Mesodermal cell (in vitro differentiated cells): ENCODE results near the gene ZER1.

Source experiments
- H3K27ac ChIP-seq: 2 replicates; pipeline ENCODE4 v1.7.0; 2013; ENCODE audit warnings: mild to moderate bottlenecking, low read depth, low read length, moderate library complexity; ENCODE audit not compliant: severe bottlenecking
- H3K36me3 ChIP-seq: 2 replicates; pipeline ENCODE4 v1.7.1; 2013; ENCODE audit warnings: mild to moderate bottlenecking, low read length, moderate library complexity; ENCODE audit not compliant: control insufficient read depth, insufficient read depth
- H3K4me1 ChIP-seq: one replicate; pipeline ENCODE4 v1.7.1; 2013; ENCODE audit warnings: mild to moderate bottlenecking, low read length; ENCODE audit not compliant: insufficient read depth, control insufficient read depth, poor library complexity, severe bottlenecking
- H3K4me3 ChIP-seq: 2 replicates; pipeline ENCODE4 v1.7.0; 2013; ENCODE audit warnings: low read length, control low read depth, mild to moderate bottlenecking; ENCODE audit not compliant: insufficient read depth, poor library complexity, severe bottlenecking; ENCODE audit errors: extremely low read depth
- H3K9me3 ChIP-seq: 2 replicates; pipeline ENCODE4 v1.7.1; 2013; ENCODE audit warnings: mild to moderate bottlenecking, low read length, moderate library complexity; ENCODE audit not compliant: control insufficient read depth
- WGBS, 2 experiments: methylation state at CpG; one replicate each; pipeline ENCODE4 v1.1.5; 2013; ENCODE audit warnings: missing lambda C conversion rate in 2 of 2; ENCODE audit not compliant: insufficient coverage in 2 of 2; 5-methylcytosine and 5-hydroxymethylcytosine counted together

Gene ZER1

GRCh38 chr9:128765499-128765898 is 6.2 kb downstream of the ZER1 start:
- Histone ChIP-seq H3K36me3 (peaks cover 8% of the 10 kb centered on the region), H3K27ac (no peak overlapping the region), H3K9me3 (no peaks in the 10 kb centered on the region), H3K4me1 (no peaks in the 10 kb centered on the region), H3K4me3 (no peak overlapping the region)
- 90 to 93% methylated on average over 3 of the region's 3 CpGs for WGBS, 2 experiments

GRCh38 chr9:128764361-128764760 is 7.4 kb downstream of the ZER1 start:
- Histone ChIP-seq H3K27ac (no peak overlapping the region), H3K9me3 (no peaks in the 10 kb centered on the region), H3K4me1 (no peaks in the 10 kb centered on the region), H3K36me3 (peaks cover 8% of the 10 kb centered on the region), H3K4me3 (no peak overlapping the region)
- WGBS, 2 experiments = 84 to 94% methylated on average over 4 to 5 of the region's 6 CpGs

- 93 to 97% methylated on average over 9 of the region's 9 CpGs for WGBS, 2 experiments
- Histone ChIP-seq H3K4me1 (no peaks in the 10 kb centered on the region), H3K36me3 (peaks cover 4% of the 10 kb centered on the region), H3K4me3 (no peak overlapping the region), H3K9me3 (no peaks in the 10 kb centered on the region), H3K27ac (no peak overlapping the region)
Measured at GRCh38 chr9:128762671-128763449, 8.9 kb downstream of the ZER1 start.

- Histone ChIP-seq H3K4me3 (no peak overlapping the region), H3K9me3 (no peaks in the 10 kb centered on the region), H3K27ac (no peak overlapping the region), H3K36me3 (peaks cover 16% of the 10 kb centered on the region), H3K4me1 (no peaks in the 10 kb centered on the region)
- 82 to 95% methylated on average over 3 to 6 of the region's 6 CpGs for WGBS, 2 experiments
Measured at GRCh38 chr9:128757602-128758001, 14.1 kb downstream of the ZER1 start.

GRCh38 chr9:128753627-128754026 is 18.1 kb downstream of the ZER1 start:
- 94 to 99% methylated on average over 10 to 15 of the region's 16 CpGs for WGBS, 2 experiments
- no peak overlapping the region for H3K27ac ChIP-seq
- no peak overlapping the region for H3K4me3 ChIP-seq
- no peaks in the 10 kb centered on the region for H3K4me1 ChIP-seq
- peaks cover 38% of the 10 kb centered on the region for H3K36me3 ChIP-seq
- H3K9me3 ChIP-seq = no peaks in the 10 kb centered on the region

- Histone ChIP-seq H3K9me3 (no peaks in the 10 kb centered on the region), H3K4me1 (no peaks in the 10 kb centered on the region), H3K36me3 (peaks cover 36% of the 10 kb centered on the region), H3K4me3 (no peak overlapping the region), H3K27ac (no peak overlapping the region)
- 95% methylated on average over 20 of the region's 22 CpGs for WGBS, 2 experiments
Measured at GRCh38 chr9:128750926-128751595, 20.7 kb downstream of the ZER1 start.

GRCh38 chr9:128747241-128747640 is 24.5 kb downstream of the ZER1 start:
- Histone ChIP-seq H3K27ac (no peak overlapping the region), H3K9me3 (no peaks in the 10 kb centered on the region), H3K4me1 (no peaks in the 10 kb centered on the region), H3K36me3 (peaks cover 28% of the 10 kb centered on the region), H3K4me3 (no peak overlapping the region)
- no CpG with 5 or more reads among the region's 1 CpG for WGBS, 2 experiments

- WGBS, 2 experiments = no CpG with 5 or more reads among the region's 1 CpG
- no peaks in the 10 kb centered on the region for H3K4me1 ChIP-seq
- H3K9me3 ChIP-seq = no peaks in the 10 kb centered on the region
- H3K4me3 ChIP-seq = no peak overlapping the region
- H3K27ac ChIP-seq = no peak overlapping the region
- H3K36me3 ChIP-seq = peaks cover 22% of the 10 kb centered on the region
Measured at GRCh38 chr9:128743421-128743820, 28.3 kb downstream of the ZER1 start.

- 85 to 86% methylated on average over 18 to 19 of the region's 20 CpGs for WGBS, 2 experiments
- Histone ChIP-seq H3K9me3 (no peaks in the 10 kb centered on the region), H3K4me3 (no peak overlapping the region), H3K4me1 (no peaks in the 10 kb centered on the region), H3K27ac (no peak overlapping the region), H3K36me3 (peaks cover 22% of the 10 kb centered on the region)
Measured at GRCh38 chr9:128742401-128742800, 29.3 kb downstream of the ZER1 start.

- 75 to 100% methylated on average over 1 to 2 of the region's 2 CpGs for WGBS, 2 experiments
- H3K4me3 ChIP-seq = no peak overlapping the region
- H3K9me3 ChIP-seq = no peaks in the 10 kb centered on the region
- H3K4me1 ChIP-seq = no peaks in the 10 kb centered on the region
- H3K27ac ChIP-seq = no peak overlapping the region
- peaks cover 25% of the 10 kb centered on the region for H3K36me3 ChIP-seq
Measured at GRCh38 chr9:128735373-128735772, 36.4 kb downstream of the ZER1 start.

GRCh38 chr9:128733256-128733655 is 38.5 kb downstream of the ZER1 start:
- 0 to 13% methylated on average over 2 to 8 of the region's 9 CpGs for WGBS, 2 experiments
- H3K27ac ChIP-seq = no peak overlapping the region

More at GRCh38 chr9:128733256-128733655, 38.5 kb downstream of the ZER1 start:
- Histone ChIP-seq H3K4me3 (no peak overlapping the region), H3K9me3 (no peaks in the 10 kb centered on the region), H3K36me3 (peaks cover 17% of the 10 kb centered on the region), H3K4me1 (no peaks in the 10 kb centered on the region)
